GM04504 (cell line): ENCODE measurements around the gene DNASE1L2.
"Not testable (repeated sequence)": the region's sequence is repeated elsewhere in the genome, so short reads cannot be mapped to it uniquely, and the experiment has no call there.

Experiments used
- DNase-seq: peaks from one replicate; pipeline ENCODE4 v3.0.0-alpha.2; 2012; ENCODE audit warnings: low read depth

Gene DNASE1L2

GRCh38 chr16:2236337-2237101 lies at the start of gene DNASE1L2:
Gene DNASE1L2, plus strand, starts transcription at chr16:2236444. Its CDS starts 373 bp downstream, at chr16:2236817.
- no peak for DNase-seq

GRCh38 chr16:2186505-2186904 lies 49.7 kb upstream of the DNASE1L2 start:
- no peak for DNase-seq

- no peak for DNase-seq
These were observed 49.0 kb upstream of the DNASE1L2 start for GRCh38 chr16:2187212-2187611.

- DNase-seq, result no peak
These were observed 47.8 kb upstream of the DNASE1L2 start for GRCh38 chr16:2188395-2188794.

GRCh38 chr16:2189252-2189893 lies 46.9 kb upstream of the DNASE1L2 start:
- no peak for DNase-seq

- DNase-seq, result no peak
These were observed 46.1 kb upstream of the DNASE1L2 start for GRCh38 chr16:2190002-2190658.

GRCh38 chr16:2190659-2191445 lies 45.4 kb upstream of the DNASE1L2 start:
- DNase-seq, result no peak

GRCh38 chr16:2191446-2191706 lies 44.9 kb upstream of the DNASE1L2 start:
- no peak for DNase-seq

- DNase-seq, result no peak
These were observed 41.9 kb upstream of the DNASE1L2 start for GRCh38 chr16:2194166-2194834.

- DNase-seq, result no peak
These were observed 41.4 kb upstream of the DNASE1L2 start for GRCh38 chr16:2194852-2195321.

- no peak for DNase-seq
These were observed 40.7 kb upstream of the DNASE1L2 start for GRCh38 chr16:2195322-2196161.

GRCh38 chr16:2196162-2196980 lies 39.9 kb upstream of the DNASE1L2 start, which contains the start of gene CASKIN1:
Gene CASKIN1, minus strand, starts transcription at chr16:2196605. Its CDS starts 173 bp downstream, at chr16:2196432.
- no peak for DNase-seq

- no peak for DNase-seq
These were observed 39.2 kb upstream of the DNASE1L2 start for GRCh38 chr16:2196981-2197511.

- DNase-seq, result no peak
These were observed 38.5 kb upstream of the DNASE1L2 start for GRCh38 chr16:2197765-2198164.

GRCh38 chr16:2198283-2198682 lies 38.0 kb upstream of the DNASE1L2 start:
- no peak for DNase-seq

GRCh38 chr16:2199095-2199494 lies 37.1 kb upstream of the DNASE1L2 start:
- no peak for DNase-seq

GRCh38 chr16:2199621-2200139 lies 36.6 kb upstream of the DNASE1L2 start:
- no peak for DNase-seq

- DNase-seq, result no peak
These were observed 35.9 kb upstream of the DNASE1L2 start for GRCh38 chr16:2200313-2200712.

- not testable (repeated sequence) for DNase-seq
These were observed 33.0 kb upstream of the DNASE1L2 start for GRCh38 chr16:2203119-2203688.
